T-cell (primary cell): ENCODE measurements around the gene TSHB. TPM values are rescaled to one million over a fixed set of nuclear protein-coding genes. Genes with fewer than 3 reads are reported as not detected.

ENCODE experiments used
- ATAC-seq, 4 experiments: fragments of 200-7000 bp in 3 of 4; fragments of 150-1000 bp in 1 of 4; cut with Tn5 transposase; replicated peaks in 1 of 4; 1 replicate in 3 of 4; 2 replicates in 1 of 4; pipeline ENCODE4 v1.10.0; 2021; ENCODE audit warnings: moderate library complexity in 3 of 4, mild to moderate bottlenecking in 2 of 4, moderate number of reproducible peaks in 1 of 4
- CTCF ChIA-PET, 2 donors: fragments of 300-600 bp; sonication (Branson Sonifier 250); formaldehyde crosslinking; loops; one replicate each; lab custom pipeline; 2022; ENCODE audit warnings: antibody characterized with exemption in 2 of 2; lab: Charles Lee
- POLR2A ChIA-PET, 2 donors: fragments of 300-600 bp; sonication (Branson Sonifier 250); formaldehyde crosslinking; loops; one replicate each; lab custom pipeline; 2022; ENCODE audit warnings: antibody characterized with exemption in 2 of 2; lab: Charles Lee
- DNase-seq, 35 experiments: peaks; one replicate each; pipeline versions ENCODE4 v3.0.0 to v3.0.0-alpha.2; 2013 to 2023
- H3K27ac ChIP-seq: one replicate; pipeline ENCODE4 v1.5.1; 2013; ENCODE audit warnings: low read length
- H3K27me3 ChIP-seq, 2 experiments: replicated peaks in 1 of 2; 1 replicate in 1 of 2; 2 replicates in 1 of 2; pipeline versions ENCODE4 v1.6.1 to v1.7.0; 2013; ENCODE audit warnings: low read length in 1 of 2, mixed read lengths in 1 of 2; ENCODE audit not compliant: control insufficient read depth in 2 of 2, insufficient read depth in 2 of 2; ENCODE audit errors: extremely low read depth in 1 of 2
- H3K36me3 ChIP-seq, 2 donors: 1 replicate in 1 of 2; 2 replicates in 1 of 2; pipeline versions ENCODE4 v1.6.1 to v1.7.0; 2013; ENCODE audit warnings: low read length in 1 of 2; ENCODE audit not compliant: control insufficient read depth in 2 of 2, insufficient read depth in 1 of 2; ENCODE audit errors: extremely low read depth in 1 of 2
- H3K4me1 ChIP-seq, 2 experiments: 1 replicate in 1 of 2; 2 replicates in 1 of 2; pipeline versions ENCODE4 v1.6.1 to v1.7.0; 2013; ENCODE audit warnings: low read length in 2 of 2, mixed read lengths in 1 of 2; ENCODE audit not compliant: insufficient read depth in 2 of 2, control insufficient read depth in 1 of 2; ENCODE audit errors: extremely low read depth in 1 of 2
- H3K4me3 ChIP-seq, 2 donors: 1 replicate in 1 of 2; 2 replicates in 1 of 2; pipeline versions ENCODE4 v1.5.1 to v1.7.0; 2013; ENCODE audit warnings: mild to moderate bottlenecking in 2 of 2, low read length in 1 of 2, moderate library complexity in 1 of 2; ENCODE audit not compliant: control insufficient read depth in 1 of 2; ENCODE audit errors: extremely low read depth in 1 of 2
- H3K9me3 ChIP-seq: 2 replicates; pipeline ENCODE4 v1.7.0; 2013
- H3K27ac Mint-ChIP-seq, 2 donors: one replicate each; pipeline ENCODE4 v1.8.0; 2020 to 2021; ENCODE audit warnings: mild to moderate bottlenecking in 2 of 2, mixed read lengths in 2 of 2
- H3K27me3 Mint-ChIP-seq, 2 donors: one replicate each; pipeline ENCODE4 v1.8.0; 2021 to 2022; ENCODE audit warnings: mixed read lengths in 2 of 2
- H3K36me3 Mint-ChIP-seq: one replicate; pipeline ENCODE4 v1.8.0; 2021; ENCODE audit warnings: mixed read lengths
- H3K4me1 Mint-ChIP-seq, 3 donors: one replicate each; pipeline ENCODE4 v1.8.0; 2020 to 2022; ENCODE audit warnings: mixed read lengths in 3 of 3, mild to moderate bottlenecking in 1 of 3
- H3K4me3 Mint-ChIP-seq, 3 donors: one replicate each; pipeline ENCODE4 v1.8.0; 2020 to 2022; ENCODE audit warnings: mild to moderate bottlenecking in 3 of 3, mixed read lengths in 3 of 3, moderate library complexity in 3 of 3
- H3K9me3 Mint-ChIP-seq, 3 donors: one replicate each; pipeline ENCODE4 v1.8.0; 2020 to 2022; ENCODE audit warnings: mixed read lengths in 3 of 3
- WGBS: methylation state at CpG from one replicate; pipeline ENCODE4 v1.1.5; 2013; ENCODE audit warnings: missing lambda C conversion rate; ENCODE audit not compliant: insufficient coverage; 5-methylcytosine and 5-hydroxymethylcytosine counted together
- total RNA-seq, 35 experiments: library from RNA in 6 of 35; stranded (reverse) in 6 of 35; fragments of 120-200 nt in 1 of 35; gene quantifications; one replicate each; pipeline versions ENCODE4 v1.2.1 to v1.2.4 and lab custom pipeline; 2013 to 2026

The TSHB gene
- total RNA-seq, 5 donors from 2014 or later (not counting 1 experiment from before 2014, with no cell fraction given) = not detected

DNA sequence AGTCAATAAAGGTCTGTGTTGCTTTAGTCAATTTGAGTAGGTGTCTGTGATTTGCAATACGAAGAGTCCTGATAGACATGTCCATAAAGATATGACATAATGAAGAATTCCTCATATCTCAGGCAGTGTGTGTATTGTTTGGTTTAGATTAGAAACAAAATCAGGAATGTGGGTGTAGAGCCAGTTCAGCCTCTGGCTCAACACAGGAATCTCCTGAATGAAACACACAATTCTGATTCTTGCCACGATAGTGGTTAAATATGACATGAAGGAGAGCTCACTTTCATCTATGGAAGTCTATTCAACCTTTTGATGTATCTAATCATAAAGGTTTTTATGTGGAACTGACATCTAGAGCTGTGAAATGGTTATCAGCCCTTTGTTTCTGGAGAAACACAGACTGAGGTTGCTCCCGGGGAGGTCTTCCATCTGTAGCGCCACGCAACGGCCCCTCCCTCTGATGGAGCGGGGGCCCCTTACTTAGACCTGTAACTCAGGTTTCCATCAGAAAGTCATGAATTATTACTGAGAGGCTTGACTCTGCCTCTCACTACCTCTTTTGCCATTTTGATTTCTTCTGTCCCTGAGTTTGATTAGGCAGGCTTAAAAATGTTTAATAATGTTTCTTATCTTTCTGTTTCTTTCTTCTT, 40.2 kb downstream of the TSHB start:
- Histone ChIP-seq H3K27me3 (no peaks in the 10 kb centered on the region), H3K36me3 (no peaks in the 10 kb centered on the region), H3K27ac (no peak overlapping the region), H3K9me3 (no peaks in the 10 kb centered on the region), H3K4me1 (peaks cover 3 to 5% of the 10 kb centered on the region in 2 experiments), H3K4me3 (no peak overlapping the region)
- H3K27ac Mint-ChIP-seq = no peak overlapping the region
- H3K4me3 Mint-ChIP-seq = no peak overlapping the region
- ATAC-seq = peak in 1 of 4 experiments; percentile 33
- H3K27me3 Mint-ChIP-seq = no peaks in the 10 kb centered on the region
- no peak for DNase-seq
- WGBS = 77% methylated on average over 4 of the region's 7 CpGs
- H3K36me3 Mint-ChIP-seq = no peaks in the 10 kb centered on the region
- ChIA-PET CTCF (interaction anchor here in 1 of 2 donors (0.6 kb wide), 1 partner anchor 20 kb away, joined by 3 read pairs; no protein-coding TSS in a partner anchor), POLR2A (no interaction called here)
- H3K4me1 Mint-ChIP-seq = peaks cover 35 to 52% (median 48%) of the 10 kb centered on the region in 3 donors
- no peaks in the 10 kb centered on the region for H3K9me3 Mint-ChIP-seq

DNA sequence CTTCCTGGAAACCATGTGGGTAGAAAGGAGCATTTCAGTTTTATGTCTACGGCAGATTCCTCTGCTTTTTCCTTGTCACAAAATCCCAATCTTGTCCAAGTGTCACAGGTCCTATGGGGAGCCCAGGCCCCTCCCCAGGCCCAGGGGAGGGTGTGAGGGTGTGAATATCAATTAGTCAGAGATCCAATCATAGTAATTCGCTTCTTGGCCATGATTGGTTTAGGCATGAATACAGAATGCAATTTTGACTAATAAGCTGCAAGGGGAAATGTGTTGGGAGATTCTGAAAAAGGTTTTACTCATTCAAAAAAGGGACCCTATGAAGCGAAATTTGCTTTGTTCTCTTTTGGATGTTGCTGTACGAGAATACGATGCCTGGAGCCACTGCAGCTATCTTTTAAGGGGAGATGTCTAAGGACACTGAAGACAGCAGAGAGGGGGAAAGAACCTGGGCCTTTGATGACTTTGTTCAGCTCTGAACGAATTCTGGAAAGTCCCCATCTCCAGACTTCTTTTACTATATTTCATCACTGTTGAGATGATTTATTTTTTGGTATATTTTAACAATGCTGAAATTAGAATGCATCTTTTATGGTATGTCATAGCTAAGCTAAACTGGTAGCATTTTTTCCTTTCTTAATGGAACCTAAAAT, 41.5 kb downstream of the TSHB start:
- Mint-ChIP-seq H3K27me3 (peaks cover 0 to 5% of the 10 kb centered on the region in 2 donors), H3K36me3 (no peaks in the 10 kb centered on the region), H3K9me3 (peaks cover 0 to 3% (median 0%) of the 10 kb centered on the region in 3 donors), H3K4me1 (peaks cover 30 to 56% (median 44%) of the 10 kb centered on the region in 3 donors), H3K4me3 (no peak overlapping the region), H3K27ac (no peak overlapping the region)
- Histone ChIP-seq H3K4me1 (peaks cover 3% of the 10 kb centered on the region in 2 experiments), H3K27me3 (no peaks in the 10 kb centered on the region), H3K9me3 (no peaks in the 10 kb centered on the region), H3K4me3 (no peak overlapping the region), H3K27ac (no peak overlapping the region), H3K36me3 (no peaks in the 10 kb centered on the region)
- ChIA-PET POLR2A (no interaction called here), CTCF (interaction anchor here in 1 of 2 donors (0.6 kb wide), 1 partner anchor 1500 kb away, joined by 3 read pairs; the partner anchor contains the start of gene CD58)
- DNase-seq = peak in 1 of 35 experiments; percentile 49
- WGBS = 76% methylated on average over 4 of the region's 6 CpGs
- ATAC-seq = peak in 1 of 4 experiments; percentile 90

DNA sequence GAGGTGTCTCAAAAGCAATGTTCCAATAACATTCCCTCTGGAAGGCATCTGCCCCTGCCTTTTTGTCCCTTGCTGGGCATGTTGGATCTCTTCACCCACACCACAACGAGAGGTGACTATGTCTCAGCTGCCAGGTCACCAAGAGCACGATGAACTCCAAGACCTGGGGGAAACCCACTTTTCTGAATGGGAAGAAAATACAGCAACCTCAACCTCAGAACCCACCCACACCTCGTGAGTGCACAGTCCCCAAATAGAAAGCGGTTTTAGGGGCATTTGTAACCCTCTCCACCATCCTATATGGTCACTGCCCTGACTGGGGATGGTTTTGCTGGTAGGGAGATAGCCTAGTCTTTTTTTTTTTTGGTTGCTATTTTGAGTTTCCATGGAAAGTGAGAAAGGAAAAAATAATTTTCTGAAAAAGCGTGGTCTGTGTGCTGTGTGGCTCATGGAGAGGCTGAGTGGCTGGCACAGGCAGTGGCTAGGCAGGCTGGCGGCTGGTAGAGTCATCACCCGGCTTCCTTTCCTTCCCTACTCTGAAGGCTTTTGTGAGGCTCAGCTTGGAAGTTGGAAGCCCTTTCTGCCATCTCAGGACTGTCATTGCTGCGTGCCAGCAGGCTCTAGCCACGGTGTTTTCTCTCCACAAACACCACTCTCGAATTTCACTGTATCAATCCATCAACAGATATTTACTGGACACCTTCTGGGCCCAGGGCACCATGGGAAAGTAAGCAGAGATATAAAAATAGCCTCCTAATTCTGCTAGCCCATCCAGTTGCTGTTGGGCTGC, 43.9 kb downstream of the TSHB start:
- no peak overlapping the region for H3K27ac Mint-ChIP-seq
- Histone ChIP-seq H3K9me3 (no peaks in the 10 kb centered on the region), H3K27ac (no peak overlapping the region), H3K4me1 (peaks cover 3% of the 10 kb centered on the region in 2 experiments), H3K36me3 (no peaks in the 10 kb centered on the region), H3K4me3 (no peak overlapping the region), H3K27me3 (no peaks in the 10 kb centered on the region)
- WGBS = 94% methylated on average over 3 of the region's 10 CpGs
- H3K9me3 Mint-ChIP-seq = peaks cover 0 to 4% (median 0%) of the 10 kb centered on the region in 3 donors
- H3K27me3 Mint-ChIP-seq = peaks cover 0 to 6% of the 10 kb centered on the region in 2 donors
- peaks cover 30 to 56% (median 44%) of the 10 kb centered on the region in 3 donors for H3K4me1 Mint-ChIP-seq
- H3K4me3 Mint-ChIP-seq = no peak overlapping the region
- CTCF ChIA-PET = interaction anchor here in 1 of 2 donors (0.8 kb wide), 1 partner anchor 11 kb away, joined by 4 read pairs; no protein-coding TSS in a partner anchor
- H3K36me3 Mint-ChIP-seq = no peaks in the 10 kb centered on the region
- POLR2A ChIA-PET = no interaction called here
- ATAC-seq = no peak
- DNase-seq = no peak

DNA sequence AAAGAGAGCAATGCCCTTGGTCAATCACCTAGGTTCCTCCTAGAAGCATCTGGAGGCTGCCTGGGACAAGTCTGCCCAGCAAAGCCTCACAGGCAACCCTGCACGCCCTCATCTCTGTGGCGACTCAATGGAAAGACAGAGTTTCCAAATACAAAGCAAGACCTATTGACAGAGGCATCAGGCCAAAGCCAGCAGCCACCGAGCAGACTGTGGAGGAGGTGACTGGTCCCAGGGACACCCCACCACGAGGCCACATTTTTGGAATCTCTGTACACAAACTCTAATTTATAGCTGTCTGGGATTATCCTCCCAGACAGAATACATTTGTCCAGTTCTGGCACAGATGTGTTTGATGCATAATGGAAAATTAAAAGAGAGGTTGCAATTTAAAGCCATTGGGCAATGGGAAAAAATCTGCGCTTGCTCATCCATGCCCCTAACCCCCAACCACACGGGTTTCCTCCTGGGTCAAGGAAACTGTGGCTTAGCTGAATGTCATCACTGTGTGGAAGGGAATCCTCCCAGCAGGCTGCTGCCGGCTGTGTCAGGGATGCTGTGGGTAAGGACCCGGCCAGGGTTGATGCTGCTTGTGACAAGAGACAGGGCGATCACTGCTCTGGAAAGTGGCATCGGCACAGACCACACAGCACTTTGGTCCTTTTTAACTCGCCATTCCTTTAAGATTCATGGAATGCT, 45.4 kb downstream of the TSHB start:
- Histone ChIP-seq H3K27me3 (no peaks in the 10 kb centered on the region), H3K36me3 (no peaks in the 10 kb centered on the region), H3K27ac (no peak overlapping the region), H3K4me1 (peaks cover 3% of the 10 kb centered on the region in 2 experiments), H3K9me3 (no peaks in the 10 kb centered on the region), H3K4me3 (no peak overlapping the region)
- WGBS = 76% methylated on average over 7 of the region's 11 CpGs
- DNase-seq (no peak), ATAC-seq (no peak)
- Mint-ChIP-seq H3K4me1 (peaks cover 25 to 49% (median 29%) of the 10 kb centered on the region in 3 donors), H3K4me3 (no peak overlapping the region), H3K36me3 (no peaks in the 10 kb centered on the region), H3K27ac (no peak overlapping the region), H3K9me3 (peaks cover 0 to 4% (median 0%) of the 10 kb centered on the region in 3 donors), H3K27me3 (peaks cover 0 to 6% of the 10 kb centered on the region in 2 donors)
- POLR2A ChIA-PET = interaction anchor here in 1 of 2 donors (0.6 kb wide), 1 partner anchor 24 kb away, joined by 3 read pairs; no protein-coding TSS in a partner anchor
- CTCF ChIA-PET = no interaction called here

DNA sequence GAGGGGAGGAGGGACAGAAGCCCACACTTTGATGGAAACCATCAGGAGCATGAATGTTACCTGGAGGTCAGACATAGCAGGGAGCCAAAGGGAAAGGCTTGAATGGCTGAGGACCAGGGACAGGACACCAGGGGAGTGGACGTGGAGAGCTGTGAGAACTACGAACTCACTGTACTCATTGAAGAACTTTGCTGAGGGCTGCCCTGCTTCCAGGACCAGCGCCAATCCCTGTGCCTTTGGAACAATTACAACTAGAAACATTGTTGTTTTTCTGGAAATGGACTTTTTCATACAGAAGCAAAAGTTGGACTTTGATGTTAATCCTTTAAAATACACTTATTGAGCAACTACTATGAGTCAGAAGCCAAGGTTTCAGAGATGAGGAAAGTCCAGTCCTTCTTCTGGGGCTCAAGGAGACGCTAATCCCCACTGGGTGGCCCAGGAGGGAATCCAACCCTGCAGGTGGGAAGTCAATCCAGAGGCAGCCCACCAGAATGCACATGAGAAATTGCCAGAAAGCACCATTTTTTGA, 46.8 kb downstream of the TSHB start:
- no peaks in the 10 kb centered on the region for H3K27me3 ChIP-seq
- ChIA-PET POLR2A (no interaction called here), CTCF (no interaction called here)
- DNase-seq (no peak), ATAC-seq (no peak)
- no peaks in the 10 kb centered on the region for H3K36me3 ChIP-seq
- H3K4me1 ChIP-seq = peaks cover 3% of the 10 kb centered on the region in 2 experiments
- Mint-ChIP-seq H3K27me3 (peaks cover 0 to 6% of the 10 kb centered on the region in 2 donors), H3K36me3 (peaks cover 6% of the 10 kb centered on the region), H3K27ac (no peak overlapping the region), H3K4me1 (peaks cover 10 to 34% (median 14%) of the 10 kb centered on the region in 3 donors), H3K4me3 (no peak overlapping the region), H3K9me3 (peaks cover 0 to 4% (median 0%) of the 10 kb centered on the region in 3 donors)
- no peaks in the 10 kb centered on the region for H3K9me3 ChIP-seq
- WGBS = 94% methylated on average over 2 of the region's 4 CpGs
- H3K27ac ChIP-seq = no peak overlapping the region
- H3K4me3 ChIP-seq = no peak overlapping the region
